Gastroesophageal sphincter (tissue), 3 donors: ENCODE results near the gene PELI1.
A peak's percentile ranks its signal among the peaks of the same experiment; 100 is the strongest.

Experiments
- CTCF ChIP-seq, 4 experiments: fragments of 200-600 bp in 2 of 4; fragments of 450-650 bp in 2 of 4; sonication (generic) in 1 of 4; IDR thresholded peaks; one replicate each; pipeline ENCODE4 v1.5.1; 2017 to 2019; ENCODE audit warnings: antibody characterized with exemption in 4 of 4, mild to moderate bottlenecking in 2 of 4, moderate library complexity in 2 of 4
- EP300 ChIP-seq: sonication (generic); formaldehyde crosslinking; IDR thresholded peaks from one replicate; pipeline ENCODE4 v1.6.1; 2017; ENCODE audit warnings: antibody characterized with exemption, mild to moderate bottlenecking
- POLR2A ChIP-seq, 2 donors: fragments of 450-650 bp; IDR thresholded peaks; one replicate each; pipeline ENCODE4 v1.6.1; 2017; ENCODE audit warnings: antibody characterized with exemption in 2 of 2, mild to moderate bottlenecking in 2 of 2, moderate library complexity in 1 of 2
- POLR2AphosphoS5 ChIP-seq: sonication (generic); formaldehyde crosslinking; IDR thresholded peaks from one replicate; pipeline ENCODE4 v1.6.1; 2017; ENCODE audit warnings: antibody characterized with exemption

DNA sequence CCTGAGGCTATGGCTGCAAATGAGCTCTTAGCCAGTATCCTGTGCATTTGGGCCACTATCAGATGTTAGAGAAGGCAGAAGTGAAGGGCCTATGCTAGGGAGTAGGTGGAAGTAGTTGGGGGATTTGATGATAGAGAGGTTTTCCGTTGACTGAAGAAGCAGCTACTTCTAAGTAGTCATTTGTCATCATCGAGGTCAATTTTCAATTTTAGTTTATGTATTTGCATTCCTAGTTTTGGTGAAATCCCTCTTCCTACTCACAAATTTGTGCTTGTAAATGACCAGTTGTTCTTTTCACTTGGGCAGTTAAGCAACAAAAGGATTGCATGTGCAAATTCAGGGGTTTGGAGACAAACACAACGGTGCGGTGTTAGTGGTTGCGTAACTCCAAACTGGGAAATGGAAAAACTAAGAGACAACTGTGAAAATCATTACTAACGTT is 48.5 kb upstream of the PELI1 start:
- TF ChIP-seq POLR2A (IDR thresholded peaks at IDR 0.05) = no peak
- no peak for TF ChIP-seq CTCF (IDR thresholded peaks at IDR 0.05)
- peak; percentile 49 for TF ChIP-seq POLR2AphosphoS5
- TF ChIP-seq EP300 = no peak
